Lower lobe of right lung (tissue), 2 donors: Measurements from ENCODE around the gene EVI5L. TPM values are rescaled to one million over a fixed set of nuclear protein-coding genes. Genes with fewer than 3 reads are reported as not detected.

Experiments
- ATAC-seq, 2 donors: fragments of 200-7000 bp; cut with Tn5 transposase; one replicate each; pipeline ENCODE4 v1.9.1; 2020 to 2022; ENCODE audit warnings: mild to moderate bottlenecking in 2 of 2, moderate library complexity in 2 of 2
- DNase-seq: peaks from one replicate; pipeline ENCODE4 v3.0.0-alpha.2; 2020
- H3K27ac ChIP-seq: fragments of 200-600 bp; one replicate; pipeline ENCODE4 v1.8.0; 2022
- H3K27me3 ChIP-seq: fragments of 200-600 bp; one replicate; pipeline ENCODE4 v1.8.0; 2022; ENCODE audit warnings: low read depth
- H3K36me3 ChIP-seq: fragments of 200-600 bp; one replicate; pipeline ENCODE4 v1.8.0; 2022; ENCODE audit warnings: mild to moderate bottlenecking
- H3K4me1 ChIP-seq: fragments of 200-600 bp; one replicate; pipeline ENCODE4 v1.8.0; 2022
- H3K4me3 ChIP-seq: fragments of 200-600 bp; one replicate; pipeline ENCODE4 v1.8.0; 2022; ENCODE audit warnings: mild to moderate bottlenecking
- H3K9me3 ChIP-seq: fragments of 200-600 bp; one replicate; pipeline ENCODE4 v1.8.0; 2022
- CTCF ChIP-seq: fragments of 200-600 bp; IDR thresholded peaks from one replicate; pipeline ENCODE4 v1.8.0; 2022; ENCODE audit warnings: antibody characterized with exemption, mild to moderate bottlenecking
- intact Hi-C: fragments of 100-400 bp; cut with DNase I; formaldehyde crosslinking; loops from one replicate; pipeline ENCODE4 v1.11.0; 2022
- total RNA-seq: library from RNA; stranded (reverse); fragmentation: NEBNext Ultra II Directional; extraction: Animal tissue kit (Norgen Biotek cat#: 25700); gene quantifications from one replicate; pipeline ENCODE4 v1.2.1, GENCODE V29; 2021
- donor health status: DM: no; HTN: yes; CAD: no; lungs with severe emphysema.

EVI5L gene
- total RNA-seq, 1 donor from 2014 or later = 11.7 TPM

- H3K9me3 ChIP-seq = no peaks in the 10 kb centered on the region
- DNase-seq (no peak), ATAC-seq (no peak)
- no peak overlapping the region for H3K27ac ChIP-seq
- no peaks in the 10 kb centered on the region for H3K27me3 ChIP-seq
- H3K4me1 ChIP-seq = no peaks in the 10 kb centered on the region
- no peaks in the 10 kb centered on the region for H3K36me3 ChIP-seq
- intact Hi-C loops = no loop called here
- TF ChIP-seq CTCF = no peak
- H3K4me3 ChIP-seq = no peak overlapping the region
Measured at GRCh38 chr19:7845390-7846154, 15.6 kb downstream of the EVI5L start.

- H3K27me3 ChIP-seq = no peaks in the 10 kb centered on the region
- H3K27ac ChIP-seq = no peak overlapping the region
- DNase-seq = no peak
- no peaks in the 10 kb centered on the region for H3K36me3 ChIP-seq
- no peak for ATAC-seq
- no peaks in the 10 kb centered on the region for H3K9me3 ChIP-seq
- H3K4me3 ChIP-seq = no peak overlapping the region
- no peaks in the 10 kb centered on the region for H3K4me1 ChIP-seq
- no peak for TF ChIP-seq CTCF
- intact Hi-C loops = no loop called here
Measured at GRCh38 chr19:7846155-7846646, 16.2 kb downstream of the EVI5L start.

GRCh38 chr19:7847664-7848063 lies 17.6 kb downstream of the EVI5L start:
- H3K4me1 ChIP-seq = no peaks in the 10 kb centered on the region
- intact Hi-C loops = no loop called here
- H3K27me3 ChIP-seq = no peaks in the 10 kb centered on the region
- H3K36me3 ChIP-seq = no peaks in the 10 kb centered on the region
- DNase-seq = no peak
- no peak for TF ChIP-seq CTCF
- ATAC-seq = no peak
- H3K4me3 ChIP-seq = no peak overlapping the region
- no peaks in the 10 kb centered on the region for H3K9me3 ChIP-seq
- no peak overlapping the region for H3K27ac ChIP-seq

GRCh38 chr19:7848779-7849457 lies 18.9 kb downstream of the EVI5L start:
- no peaks in the 10 kb centered on the region for H3K27me3 ChIP-seq
- H3K36me3 ChIP-seq = no peaks in the 10 kb centered on the region
- TF ChIP-seq CTCF = no peak
- no peaks in the 10 kb centered on the region for H3K9me3 ChIP-seq
- H3K27ac ChIP-seq = no peak overlapping the region
- H3K4me3 ChIP-seq = no peak overlapping the region
- H3K4me1 ChIP-seq = peaks cover 7% of the 10 kb centered on the region
- DNase-seq (no peak), ATAC-seq (no peak)
- intact Hi-C loops = no loop called here

- peaks cover 7% of the 10 kb centered on the region for H3K4me1 ChIP-seq
Measured at GRCh38 chr19:7849631-7849999, 19.6 kb downstream of the EVI5L start.

More at GRCh38 chr19:7849631-7849999, 19.6 kb downstream of the EVI5L start:
- ATAC-seq (no peak), DNase-seq (no peak)
- Histone ChIP-seq H3K36me3 (no peaks in the 10 kb centered on the region), H3K9me3 (no peaks in the 10 kb centered on the region), H3K27me3 (no peaks in the 10 kb centered on the region), H3K4me3 (no peak overlapping the region), H3K27ac (no peak overlapping the region)
- intact Hi-C loops = no loop called here
- TF ChIP-seq CTCF = no peak
